Hematopoietic multipotent progenitor cell treated with erythropoietin and hydrocortisone succinate and interleukin-3 and kit ligand, for 6 days (in vitro differentiated cells): ENCODE data around the gene CACNB1.

ENCODE experiments used
- DNase-seq: peaks from one replicate; pipeline ENCODE4 v3.0.0-alpha.2; 2015

The CACNB1 gene

DNA sequence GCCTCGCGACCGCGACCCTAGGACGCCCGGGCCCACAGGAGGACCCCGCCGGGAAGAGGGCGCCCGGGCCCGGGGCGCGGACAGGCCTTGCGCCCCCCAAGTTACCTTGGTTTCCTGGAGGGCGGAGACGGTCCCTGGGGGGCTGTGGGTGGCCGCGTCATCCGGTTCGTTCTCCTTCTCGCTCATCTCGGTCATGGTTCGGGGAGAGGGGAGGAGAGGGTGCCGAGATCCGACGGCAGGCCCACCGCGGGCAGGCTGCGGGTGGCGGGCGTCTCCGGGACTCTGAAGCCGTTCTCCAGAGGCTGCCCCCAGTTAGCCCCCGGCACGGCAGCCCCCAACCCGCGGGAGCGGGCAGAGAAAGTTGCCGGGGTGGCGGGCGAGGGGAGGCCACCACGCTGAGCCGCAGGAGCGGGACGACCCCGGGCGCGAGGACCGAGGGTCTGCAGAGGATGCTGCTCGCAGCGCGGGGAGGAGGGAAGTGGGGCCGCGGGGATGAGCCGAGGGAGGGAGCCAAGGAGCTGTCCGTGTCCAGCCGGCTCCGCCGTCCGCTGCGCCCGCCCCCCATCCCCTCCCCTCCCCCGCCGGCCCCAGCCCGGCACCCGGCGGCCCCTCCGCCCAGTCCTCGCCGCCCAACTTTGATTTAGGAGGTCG is 28.0 kb upstream of the CACNB1 start, which contains the start of gene STAC2:
STAC2 (minus strand) TSS at position 638 of the 651 bp plus-strand sequence; CDS start at position 195, 443 bp downstream.
- no peak for DNase-seq

DNA sequence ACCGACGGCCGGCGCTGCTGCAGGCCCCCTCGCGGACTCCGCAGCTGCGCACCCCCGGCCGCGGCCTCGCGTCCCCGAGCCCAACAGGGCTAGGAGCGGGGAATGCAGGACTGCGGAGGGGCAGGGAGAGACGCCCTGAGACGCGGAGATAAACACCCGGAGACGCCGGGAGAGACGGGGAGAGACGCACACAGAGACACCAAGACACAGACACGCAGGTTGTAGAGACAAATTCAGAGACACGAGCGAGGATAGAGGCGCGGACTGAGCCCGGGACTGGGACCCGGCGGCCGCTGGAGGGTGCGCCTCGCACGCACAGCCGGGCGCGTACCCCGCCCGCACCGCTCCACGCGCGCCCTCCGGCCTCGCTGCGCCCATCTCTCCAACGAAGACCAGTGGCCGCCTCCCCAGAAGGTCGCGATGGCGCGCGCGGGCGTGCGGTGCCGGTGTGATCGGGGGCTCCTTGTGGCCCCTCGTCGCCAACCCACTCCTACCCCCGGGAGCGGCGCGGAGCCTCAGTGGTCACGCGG is 27.4 kb upstream of the CACNB1 start:
- DNase-seq, result no peak

DNA sequence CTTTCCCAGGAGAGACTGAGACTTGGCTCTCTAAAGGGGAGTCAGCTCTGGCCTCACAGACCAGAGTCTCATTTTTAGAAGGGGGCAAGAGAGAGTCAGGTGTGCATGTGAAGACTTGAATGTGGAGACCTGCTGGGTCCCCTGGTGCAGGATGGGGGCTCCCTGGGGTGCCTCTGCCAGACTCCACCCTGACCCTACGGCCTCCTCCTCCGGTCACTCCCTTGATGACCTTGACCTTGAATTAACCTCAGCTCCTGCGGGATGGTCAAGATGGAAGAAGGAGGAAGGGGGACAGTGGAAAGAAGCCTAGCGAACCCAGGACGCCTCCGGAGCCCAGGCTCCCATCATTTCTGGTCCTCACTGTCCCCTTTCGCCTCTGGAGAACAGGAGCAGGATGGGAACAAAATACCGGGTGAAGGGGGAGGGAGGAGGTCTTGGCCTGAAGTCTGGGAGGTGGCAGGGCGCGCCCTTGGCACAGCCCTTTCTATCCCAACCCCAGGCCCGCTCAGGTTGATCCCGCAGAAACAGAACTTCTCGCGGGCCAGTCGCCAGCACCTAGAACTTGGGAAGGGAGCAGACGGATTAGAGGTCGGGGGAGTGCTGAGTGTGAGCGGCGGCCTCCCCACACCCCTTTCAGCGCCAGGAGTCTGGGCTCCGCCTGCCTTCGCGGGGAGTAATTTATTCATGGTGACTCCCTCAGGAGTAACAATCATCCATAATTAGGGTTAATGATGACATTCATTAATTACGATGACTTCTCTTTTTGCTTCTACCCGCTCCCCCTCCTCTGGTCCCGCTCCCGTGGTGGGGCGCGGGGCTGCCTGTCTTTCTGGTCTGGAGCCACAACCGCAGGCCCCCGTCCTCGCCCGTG is 26.7 kb upstream of the CACNB1 start:
- no peak for DNase-seq

DNA sequence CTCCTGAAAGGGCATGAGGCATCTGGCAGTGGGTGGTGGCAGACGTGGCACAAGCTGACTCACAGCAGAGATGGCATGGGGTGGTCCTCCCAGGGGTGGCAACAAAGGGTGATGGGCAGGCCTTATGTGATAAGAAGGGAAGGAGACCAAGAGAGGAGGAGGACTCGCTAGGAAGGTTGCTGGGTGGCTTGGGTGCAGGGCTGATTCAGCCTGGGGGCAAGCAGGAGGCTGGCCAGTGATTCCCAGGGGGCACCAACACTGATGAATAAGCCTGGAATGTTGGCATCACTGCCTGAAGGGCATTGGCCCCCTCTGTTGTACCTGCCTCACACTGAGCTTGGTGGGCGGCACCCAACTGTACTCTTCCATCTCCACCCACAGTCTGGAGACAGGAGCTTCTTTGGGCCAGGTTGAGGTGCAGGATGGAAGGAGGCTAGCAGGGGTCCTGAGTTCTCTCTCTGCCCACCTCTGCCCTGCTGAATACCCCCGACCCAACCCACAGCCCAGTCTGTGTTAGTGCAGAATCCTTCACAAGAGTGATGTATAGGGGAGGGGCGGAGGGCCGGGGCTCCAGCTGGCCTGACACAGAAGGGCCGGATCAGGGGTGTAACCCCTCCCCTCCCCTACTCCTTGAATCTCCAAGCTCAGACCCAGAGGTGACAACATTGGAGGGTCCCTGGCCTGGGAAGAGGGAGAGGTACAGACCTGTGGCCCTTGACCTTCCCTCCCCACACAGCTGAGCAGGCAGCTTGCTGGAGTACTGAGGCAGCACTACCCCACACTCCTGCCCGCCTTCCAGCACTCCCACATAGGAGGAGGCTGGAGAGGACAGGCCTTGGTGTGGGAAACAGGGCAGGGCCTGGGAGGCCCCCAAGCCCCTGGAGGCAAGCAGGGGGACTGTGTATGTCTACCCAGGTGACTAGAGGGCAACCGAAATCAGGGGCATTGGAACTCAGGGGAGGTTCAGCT is 25.7 kb upstream of the CACNB1 start:
- DNase-seq, result no peak

DNA sequence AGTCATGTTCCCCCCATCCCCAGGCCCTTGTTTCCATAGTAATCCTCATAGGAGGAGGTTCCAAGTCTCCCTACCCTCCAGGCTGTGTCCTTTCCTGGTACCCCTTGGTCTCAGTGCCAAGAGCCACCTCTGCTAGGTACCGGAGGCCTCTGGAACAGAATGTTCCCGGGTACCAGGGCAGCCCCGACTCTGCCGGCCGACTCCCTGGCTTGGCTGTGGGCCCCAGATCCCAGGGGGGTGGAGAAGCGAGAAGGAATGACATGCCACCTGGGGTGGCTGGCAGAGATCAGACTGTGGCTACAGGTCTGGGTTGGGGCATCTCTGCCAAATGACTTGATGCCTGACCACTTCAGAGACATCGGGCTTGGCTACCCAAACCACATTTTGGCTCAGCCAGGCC is 24.7 kb upstream of the CACNB1 start:
- DNase-seq, result no peak

DNA sequence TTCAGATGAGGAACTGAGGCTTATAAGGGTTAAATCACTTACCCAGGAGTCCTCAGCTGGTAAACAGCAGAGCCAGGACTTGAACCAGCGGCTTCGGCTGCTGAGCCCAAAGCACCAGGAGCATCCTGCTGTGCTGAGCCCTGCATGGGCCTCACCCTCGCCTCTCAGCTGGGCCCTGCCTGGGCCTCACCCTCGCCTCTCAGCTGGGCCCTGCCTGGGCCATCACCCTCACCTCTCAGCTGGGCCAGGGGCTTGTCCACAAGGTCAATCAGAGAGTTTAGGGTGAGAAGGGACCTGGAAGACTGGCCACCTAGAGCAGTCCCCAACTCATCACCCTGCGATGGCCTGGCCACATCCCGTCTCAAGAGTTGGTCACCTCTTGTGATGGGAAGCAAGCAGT is 24.1 kb upstream of the CACNB1 start:
- DNase-seq, result no peak

DNA sequence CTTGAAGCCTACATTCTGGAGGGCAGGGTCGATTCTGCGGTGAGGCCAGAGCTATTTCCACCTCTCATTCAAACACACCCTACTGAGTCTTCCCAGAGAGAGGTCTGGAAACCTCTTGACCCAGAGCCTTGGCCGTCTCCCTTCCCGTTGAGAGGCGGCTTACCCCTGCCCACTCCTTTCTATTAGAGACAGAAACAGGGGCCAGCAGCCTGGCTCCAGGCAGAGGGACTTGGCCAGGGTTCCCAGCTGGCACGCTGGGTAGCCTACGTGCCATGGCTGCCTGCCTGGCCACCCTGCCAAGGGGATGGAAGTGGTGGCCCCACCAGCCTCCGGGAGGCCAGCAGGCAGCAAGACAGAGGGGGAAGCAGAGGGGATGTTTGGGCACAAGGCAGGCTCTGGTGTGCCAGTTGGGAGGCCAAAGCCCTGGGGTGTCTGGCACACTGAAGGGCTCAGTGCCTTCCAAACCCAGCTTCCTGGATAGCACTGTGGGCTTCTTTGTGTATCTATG is 22.2 kb upstream of the CACNB1 start:
- no peak for DNase-seq

DNA sequence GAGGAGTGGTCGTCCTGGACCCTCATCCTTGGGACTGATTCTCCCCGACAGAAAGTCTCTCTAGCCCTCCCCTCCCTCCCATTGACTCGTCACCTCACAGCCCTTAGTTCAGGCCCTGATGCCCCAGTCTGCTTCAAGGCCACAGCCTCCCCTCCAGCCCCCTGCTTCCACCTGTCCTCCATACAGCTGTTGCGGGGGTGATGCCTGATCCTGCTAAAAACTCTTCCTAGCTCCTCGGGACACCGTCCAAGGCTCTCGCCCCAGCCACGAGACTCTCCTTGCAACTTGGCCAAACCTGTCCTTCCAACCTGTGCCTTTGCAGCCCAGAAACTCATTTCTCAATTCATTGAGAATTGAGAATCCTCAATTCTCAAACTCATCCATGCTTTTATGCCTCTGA is 21.4 kb upstream of the CACNB1 start:
- DNase-seq, result no peak

DNA sequence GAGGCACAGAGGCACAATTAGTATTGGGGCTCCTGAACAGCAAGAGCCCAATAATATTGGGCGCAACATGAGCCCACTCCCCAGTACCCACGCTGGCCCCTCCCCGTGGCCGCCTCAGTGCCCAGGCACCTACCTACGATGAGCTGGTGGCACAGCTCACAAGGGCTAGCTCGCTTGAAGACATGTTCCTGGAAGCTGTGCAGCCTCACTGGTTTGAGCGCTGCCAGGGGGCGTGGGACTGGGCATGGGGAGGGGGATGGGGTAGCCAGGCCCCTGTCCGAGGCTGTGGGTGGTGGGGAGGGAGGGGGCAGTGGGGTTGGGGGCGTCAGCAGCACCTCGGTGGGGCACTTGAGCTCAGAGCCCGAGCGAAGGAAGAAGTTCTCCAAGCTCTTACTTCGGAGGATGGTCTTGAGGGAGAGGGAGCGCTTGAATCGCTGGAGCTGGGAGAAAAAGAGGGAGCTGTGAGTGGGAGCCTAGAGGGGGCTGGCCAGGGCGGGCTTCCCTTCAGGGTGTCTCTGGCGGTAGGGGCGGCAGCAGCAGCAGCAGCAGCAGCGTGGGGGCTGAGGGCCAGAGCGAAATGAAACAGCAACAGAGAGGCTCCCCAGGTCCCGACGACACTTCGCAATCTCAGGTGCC is 20.4 kb upstream of the CACNB1 start:
- DNase-seq, result no peak

DNA sequence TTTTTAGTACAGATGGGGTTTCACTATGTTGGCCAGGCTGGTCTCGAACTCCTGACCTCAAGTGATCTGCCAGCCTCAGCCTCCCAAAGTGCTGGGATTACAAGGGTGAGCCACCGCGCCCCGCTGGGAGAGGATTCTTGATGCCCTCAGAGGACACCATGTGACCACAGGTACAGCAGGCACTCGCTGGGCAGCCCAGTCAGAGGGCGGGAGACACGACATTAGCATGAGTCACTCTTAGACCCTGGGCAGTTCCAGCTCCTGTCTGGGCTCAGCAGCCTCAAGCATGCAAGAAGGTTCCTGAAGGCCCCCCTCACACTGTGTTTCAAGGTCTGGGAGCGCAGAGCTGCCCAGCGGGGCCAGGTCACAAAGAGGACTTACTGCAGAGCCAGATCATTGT is 16.4 kb upstream of the CACNB1 start:
- no peak for DNase-seq

DNA sequence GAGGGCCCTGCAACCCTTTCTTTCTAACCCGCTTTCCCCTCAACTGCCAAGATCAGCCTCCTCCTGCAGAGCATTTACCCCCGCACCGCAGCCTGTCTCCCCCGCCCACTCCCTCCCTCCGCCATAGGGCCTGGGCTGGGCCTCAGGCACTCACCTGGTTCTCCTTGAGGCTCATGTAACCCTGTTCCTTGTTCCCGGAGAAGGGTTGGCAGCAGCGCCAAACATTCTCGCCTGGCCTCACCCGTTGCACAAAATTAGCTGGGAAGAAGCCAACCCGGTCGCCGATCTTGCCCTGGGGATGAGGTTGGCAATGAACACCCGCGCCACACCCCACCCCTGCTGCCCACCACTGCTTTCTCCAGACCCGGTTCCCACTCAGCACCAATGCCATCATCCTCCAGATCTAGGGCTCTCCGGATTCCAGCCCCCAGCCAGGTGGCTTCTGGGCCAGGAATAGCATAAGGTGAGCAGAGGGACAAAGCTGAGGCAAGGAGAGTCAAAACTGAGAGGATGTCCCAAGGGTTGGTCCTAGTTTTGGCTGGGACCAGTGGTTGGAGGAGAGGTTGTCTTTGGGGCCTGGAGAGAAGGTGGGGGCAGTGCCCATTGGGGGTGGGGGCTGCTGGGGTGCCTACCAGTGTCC is 15.5 kb upstream of the CACNB1 start:
- no peak for DNase-seq

DNA sequence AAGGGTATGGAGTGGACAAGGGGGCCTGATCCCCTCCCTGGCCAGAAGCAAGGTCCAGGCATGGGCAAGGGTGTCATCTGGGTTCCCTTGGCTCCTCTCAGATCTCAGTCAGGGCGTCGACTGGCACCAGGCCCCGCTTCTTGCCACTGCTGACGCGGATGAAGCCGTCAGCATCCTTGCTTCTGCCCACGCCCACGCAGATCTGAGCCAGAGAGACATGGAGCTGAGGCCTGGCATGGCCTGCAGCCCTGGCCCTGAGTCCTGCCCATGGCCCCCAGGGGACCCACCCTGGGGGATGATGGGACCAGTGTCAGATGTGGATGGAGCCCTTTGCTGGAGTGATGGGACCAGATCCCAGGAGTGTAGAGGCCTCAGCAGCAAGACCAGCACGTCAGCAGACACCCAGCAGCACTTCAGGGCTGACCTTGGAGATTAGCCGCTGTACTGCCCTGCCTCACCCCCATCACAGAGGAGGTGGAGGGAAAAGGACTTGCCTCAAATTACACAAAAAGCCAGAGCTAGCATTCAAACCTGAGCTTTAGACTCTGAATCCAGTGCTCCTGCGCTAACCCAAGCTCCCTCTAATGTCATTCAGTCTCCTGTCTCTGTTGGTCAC is 14.8 kb upstream of the CACNB1 start:
- no peak for DNase-seq

DNA sequence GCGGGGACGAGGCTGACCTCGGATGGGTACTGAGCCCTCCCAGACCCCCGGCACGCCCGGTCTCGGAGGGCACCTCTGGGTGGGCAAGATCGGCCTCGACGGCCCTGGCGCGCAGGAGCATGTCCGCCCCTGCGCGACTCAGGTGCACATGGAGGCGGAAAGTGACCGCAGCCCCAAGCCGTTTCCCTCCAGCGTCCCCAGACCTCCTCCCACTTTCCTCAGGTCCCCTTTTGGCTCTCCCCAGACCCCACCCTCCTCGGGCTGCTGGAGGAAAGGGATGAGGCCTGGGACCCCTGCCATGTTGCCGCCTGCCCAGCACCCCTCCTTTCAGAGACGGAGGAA is 12.6 kb upstream of the CACNB1 start:
- DNase-seq, result no peak

DNA sequence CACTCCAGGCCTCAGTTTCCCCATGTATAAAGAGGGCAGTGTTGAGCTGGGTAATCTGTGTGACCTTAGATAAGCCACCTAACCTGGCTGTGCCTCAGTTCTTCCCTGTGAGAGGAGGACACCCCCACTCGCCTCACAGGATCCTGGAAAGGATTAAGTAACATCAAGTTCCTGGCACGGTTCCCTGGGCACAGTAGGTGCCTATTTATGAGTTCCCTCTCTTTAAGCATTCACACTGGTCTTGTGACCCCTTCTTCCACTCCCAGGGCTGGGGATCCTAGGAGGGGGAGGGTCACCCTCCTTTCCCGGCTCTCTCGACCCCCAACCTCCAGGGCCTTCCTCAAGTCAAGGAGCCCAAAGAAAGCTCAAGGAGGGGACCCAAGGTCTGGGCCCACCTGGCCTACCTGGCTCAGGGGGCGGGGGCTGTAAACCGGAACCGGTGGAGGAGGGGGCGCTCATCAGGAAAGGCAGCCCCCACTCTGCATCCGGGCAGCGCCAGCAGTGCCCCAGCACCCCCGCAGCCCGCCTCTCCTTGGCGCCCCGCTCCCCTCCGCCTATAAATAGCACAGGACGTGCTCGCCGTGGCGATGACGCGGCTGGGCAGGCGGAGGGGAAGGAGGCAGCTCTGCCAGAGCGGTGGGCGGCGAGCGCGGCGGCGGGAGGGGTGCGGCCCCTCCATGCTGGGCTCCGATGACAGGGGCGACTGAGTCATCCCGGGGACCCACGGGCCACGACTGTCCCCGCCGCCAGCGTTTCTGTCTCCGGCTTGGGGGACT is 12.0 kb upstream of the CACNB1 start:
- peak; percentile 35 for DNase-seq

DNA sequence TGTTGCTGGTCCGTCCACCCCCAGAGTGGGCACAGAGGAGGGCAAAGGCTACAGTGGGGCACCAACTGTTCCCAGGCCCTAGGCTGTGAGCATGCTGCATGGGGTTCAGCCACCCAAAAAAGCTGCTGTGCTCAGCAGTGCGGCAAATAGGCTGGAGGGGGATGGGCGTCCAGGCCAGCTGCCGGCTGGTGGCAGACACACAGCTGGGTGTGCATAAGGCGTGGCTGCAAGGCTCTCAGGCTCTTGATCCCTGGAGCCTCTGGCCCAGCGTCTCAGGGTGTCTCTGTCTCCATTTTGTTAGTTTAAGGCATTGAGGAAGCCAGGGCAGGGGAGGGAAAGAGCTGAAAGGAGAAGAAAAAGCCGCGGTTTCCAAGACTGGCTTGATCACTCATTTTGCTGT is 11.4 kb upstream of the CACNB1 start:
- DNase-seq, result peak; percentile 51

DNA sequence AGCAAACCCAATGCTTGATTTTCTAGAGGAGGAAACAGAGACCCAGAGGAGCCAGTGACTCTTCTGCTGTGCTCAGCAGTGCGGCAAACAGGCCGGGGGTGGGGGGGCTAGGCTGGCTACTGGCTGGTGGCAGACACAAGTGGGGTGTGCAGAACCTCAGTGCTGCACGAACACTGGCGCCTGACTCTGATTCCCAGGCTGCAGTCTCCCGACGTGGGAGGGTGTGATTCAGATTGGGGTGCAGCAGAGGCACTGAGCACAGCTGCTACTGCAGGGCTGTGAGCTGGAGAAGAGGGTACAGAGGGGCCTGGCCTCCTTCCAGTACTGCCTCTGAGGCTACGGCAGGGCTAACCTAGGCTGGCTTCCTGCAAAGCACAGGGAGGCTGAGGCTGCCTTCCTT is 10.7 kb upstream of the CACNB1 start:
- DNase-seq, result no peak

DNA sequence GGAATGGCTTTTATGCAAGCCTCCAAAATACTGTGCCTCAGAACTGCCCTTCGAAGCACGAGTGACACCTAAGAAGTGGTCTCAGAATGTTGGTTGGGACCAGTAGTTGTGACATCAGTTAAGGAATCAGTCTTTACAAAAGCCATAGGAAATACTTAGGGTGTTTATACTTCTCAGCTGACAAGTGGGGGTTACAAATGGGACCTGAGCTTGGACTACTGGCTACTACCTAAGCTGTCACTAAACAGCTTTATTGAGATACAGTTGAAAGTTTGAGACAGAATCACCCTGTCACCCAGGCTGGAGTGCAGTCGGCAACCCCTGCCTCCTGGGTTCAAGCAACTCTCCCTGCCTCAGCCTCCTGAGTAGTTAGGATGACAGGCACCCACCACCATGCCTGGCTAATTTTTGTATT is 7.7 kb upstream of the CACNB1 start:
- DNase-seq, result peak; percentile 37

DNA sequence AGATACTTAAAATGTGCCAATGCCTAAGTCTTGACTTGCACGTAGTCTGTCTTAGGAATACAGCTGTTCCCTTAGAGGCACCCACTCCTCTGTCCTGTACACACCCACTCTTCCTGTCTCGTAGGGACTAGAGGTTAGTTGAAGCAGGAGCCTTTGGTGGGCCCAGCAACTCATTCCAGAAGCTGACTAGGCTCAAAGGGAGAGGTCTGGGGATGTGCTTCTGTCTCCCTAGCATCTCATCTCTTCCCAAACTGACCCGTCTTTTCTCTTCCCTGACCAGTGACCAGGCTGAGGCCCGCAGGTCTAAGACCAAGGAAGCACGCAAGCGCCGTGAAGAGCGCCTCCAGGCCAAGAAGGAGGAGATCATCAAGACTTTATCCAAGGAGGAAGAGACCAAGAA is 6.8 kb upstream of the CACNB1 start:
- DNase-seq, result no peak

DNA sequence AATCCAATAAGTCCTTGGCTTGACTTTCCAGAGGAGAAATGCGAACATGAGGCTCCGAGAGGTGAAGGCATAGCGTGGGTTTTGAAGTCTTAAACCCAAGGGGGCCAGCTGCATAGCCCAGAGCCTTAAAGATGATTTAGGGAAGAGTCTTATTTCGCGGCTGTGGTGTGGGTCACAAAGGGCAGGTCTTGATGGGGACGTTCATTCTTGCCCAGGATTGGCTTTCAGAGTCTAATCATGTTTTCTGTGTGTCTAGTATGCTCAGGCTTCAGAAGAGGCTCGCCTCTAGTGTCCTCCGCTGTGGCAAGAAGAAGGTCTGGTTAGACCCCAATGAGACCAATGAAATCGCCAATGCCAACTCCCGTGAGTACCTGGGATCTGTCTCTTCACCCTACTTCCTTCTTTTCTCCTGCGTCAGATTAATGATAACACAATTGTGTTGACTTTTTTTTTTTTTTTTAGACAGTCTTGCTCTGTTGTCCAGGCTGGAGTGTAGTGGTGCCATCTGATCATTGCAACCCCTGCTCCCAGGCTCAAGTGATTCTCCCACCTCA is 3.6 kb upstream of the CACNB1 start:
- peak; percentile 44 for DNase-seq
